K562 (cell line): ENCODE measurements around the gene PYHIN1. TPM values are rescaled to one million over a fixed set of nuclear protein-coding genes. Genes with fewer than 3 reads are reported as not detected.

Experiments
- ARID3B ChIP-seq: fragments of 250-450 bp; sonication (Bioruptor Pico); IDR thresholded peaks from 2 replicates; pipeline ENCODE4 v1.4.0; 2020; ENCODE audit warnings: borderline replicate concordance
- BHLHE40 ChIP-seq: IDR thresholded peaks from 2 replicates; pipeline ENCODE4 v1.6.1; 2011; ENCODE audit warnings: low read length, improper control_type of control experiment
- BRD4 ChIP-seq: fragments of 200-600 bp; sonication (generic); IDR thresholded peaks from 2 replicates; pipeline ENCODE4 v1.6.1; 2017; ENCODE audit warnings: inconsistent platforms
- CEBPB ChIP-seq: fragments of 450-650 bp; IDR thresholded peaks from 2 replicates; pipeline ENCODE4 v1.6.1; 2016; ENCODE audit warnings: missing genetic modification characterization, missing compliant biosample characterization
- E2F3 ChIP-seq: fragments of 250-450 bp; sonication (Bioruptor Pico); IDR thresholded peaks from 2 replicates; pipeline ENCODE4 v1.4.0; 2020; ENCODE audit warnings: mild to moderate bottlenecking
- FOXK1 ChIP-seq: sonication (generic); formaldehyde crosslinking; IDR thresholded peaks from 2 replicates; pipeline ENCODE4 v1.8.0; 2022; ENCODE audit warnings: missing genetic modification reagents, mild to moderate bottlenecking, borderline replicate concordance
- MGA ChIP-seq: fragments of 450-650 bp; IDR thresholded peaks from 2 replicates; pipeline ENCODE4 v1.6.1; 2016; ENCODE audit warnings: mild to moderate bottlenecking, moderate library complexity
- NCOA2 ChIP-seq, 2 experiments: fragments of 450-650 bp; IDR thresholded peaks; 2 replicates each; pipeline ENCODE4 v1.6.1; 2018; ENCODE audit warnings: mild to moderate bottlenecking in 2 of 2, moderate library complexity in 1 of 2; ENCODE audit not compliant: partially characterized antibody in 2 of 2
- NFRKB ChIP-seq: fragments of 450-650 bp; IDR thresholded peaks from 2 replicates; pipeline ENCODE4 v1.6.1; 2016; ENCODE audit warnings: low read depth
- POU5F1 ChIP-seq: fragments of 150-350 bp; IDR thresholded peaks from 2 replicates; pipeline ENCODE4 v1.6.1; 2014; ENCODE audit warnings: borderline replicate concordance, low read length, low read depth, mild to moderate bottlenecking; ENCODE audit not compliant: partially characterized antibody
- PPARD ChIP-seq: fragments of 250-450 bp; sonication (Bioruptor Pico); IDR thresholded peaks from 2 replicates; pipeline ENCODE4 v1.8.0; 2022; ENCODE audit warnings: inconsistent platforms, mild to moderate bottlenecking, moderate library complexity
- SMAD1 ChIP-seq: fragments of 150-350 bp; IDR thresholded peaks from 2 replicates; pipeline ENCODE4 v1.6.1; 2014; ENCODE audit warnings: low read length, low read depth; ENCODE audit not compliant: partially characterized antibody
- SRF ChIP-seq, 2 experiments: fragments of 250-450, 450-650 bp in 1 of 2; sonication (Bioruptor Pico) in 1 of 2; sonication (generic) in 1 of 2; formaldehyde crosslinking; IDR thresholded peaks; 2 replicates each; pipeline versions ENCODE4 v1.5.0 to v1.5.1; 2020 to 2022; ENCODE audit warnings: mild to moderate bottlenecking in 1 of 2, missing genetic modification reagents in 1 of 2
- ZNF586 ChIP-seq: fragments of 450-650 bp; formaldehyde crosslinking; conservative IDR thresholded peaks from 2 replicates; pipeline ENCODE4 v1.4.0; 2020; ENCODE audit warnings: mild to moderate bottlenecking, moderate library complexity
- polyA plus RNA-seq, 8 experiments: library from polyadenylated mRNA; depleted of rRNA in 4 of 8; stranded (reverse) in 5 of 8; unstranded in 3 of 8; fragments of >200 nt; fragmentation: Nextera tagmentation in 2 of 8; fragmentation: Illumina TruSeq in 1 of 8; extraction: Ambion mirVana in 2 of 8; extraction: Trizol in 1 of 8; gene quantifications; 2 replicates each; pipeline versions ENCODE4 v1.2.1 to v1.2.3, GENCODE V29; 2011 to 2014; ENCODE audit warnings: inconsistent platforms in 1 of 8, missing spikeins in 1 of 8
- total RNA-seq, 7 experiments: library from RNA; depleted of rRNA in 6 of 7; stranded (reverse); fragments of >200 nt in 6 of 7; fragmentation: Illumina TruSeq in 2 of 7; extraction: Trizol in 2 of 7; gene quantifications; 2 replicates each; pipeline versions ENCODE4 v1.2.1 to v1.2.3, GENCODE V29; 2011 to 2021; ENCODE audit warnings: low replicate concordance in 1 of 7

Gene PYHIN1
- total and polyA plus RNA-seq, 9 of the 15 experiments (the other 6 are each of a cell fraction or from before 2014, with no cell fraction given): not detected

GRCh38 chr1:159009704-159010361 is 78.5 kb downstream of the PYHIN1 start, which contains the start of gene IFI16 (continued):
- TF ChIP-seq BHLHE40 (no peak), POU5F1 (no peak), ZNF586 (CRISPR knock-in tag) (no peak), FOXK1 (CRISPR knock-in tag) (no peak), BRD4 (no peak), SRF (CRISPR knock-in tag; IDR thresholded peaks at IDR 0.05) (no peak), E2F3 (CRISPR knock-in tag) (no peak), ARID3B (no peak), PPARD (CRISPR knock-in tag) (no peak), CEBPB (tag) (peak; percentile 94), NCOA2 (IDR thresholded peaks at IDR 0.05; ENCODE audit: partially characterized antibody in 2 of 2) (no peak), MGA (peak; percentile 28; the same call in 1 of the 2 replicates), NFRKB (no peak), SMAD1 (no peak)
